Gastroesophageal sphincter (tissue), 4 donors: ENCODE data around the gene UBE2I. TPM values are rescaled to one million over a fixed set of nuclear protein-coding genes. Genes with fewer than 3 reads are reported as not detected.
"Not testable (repeated sequence)": the region's sequence is repeated elsewhere in the genome, so short reads cannot be mapped to it uniquely, and the experiment has no call there.

Experiments
- ATAC-seq: fragments of 150-250 bp; one replicate; pipeline ENCODE4 v1.9.1; 2016; ENCODE audit warnings: mild to moderate bottlenecking, moderate library complexity
- H3K27ac ChIP-seq, 4 donors: fragments of 200-600 bp; sonication (generic) in 3 of 4; 1 replicate in 3 of 4; 2 replicates in 1 of 4; pipeline ENCODE4 v1.5.1; 2016 to 2019
- H3K27me3 ChIP-seq: fragments of 200-600 bp; sonication (generic); one replicate; pipeline ENCODE4 v1.5.1; 2019
- H3K36me3 ChIP-seq, 2 donors: fragments of 200-600 bp; sonication (generic); one replicate each; pipeline ENCODE4 v1.5.1; 2019; ENCODE audit warnings: control low read depth in 1 of 2
- H3K4me1 ChIP-seq, 3 donors: fragments of 200-600 bp; sonication (generic); 1 replicate in 2 of 3; 2 replicates in 1 of 3; pipeline ENCODE4 v1.5.1; 2016 to 2019; ENCODE audit warnings: control low read depth in 2 of 3
- H3K4me3 ChIP-seq, 2 donors: fragments of 200-600 bp; sonication (generic); one replicate each; pipeline ENCODE4 v1.5.1; 2019; ENCODE audit warnings: mild to moderate bottlenecking in 1 of 2, moderate library complexity in 1 of 2
- H3K9me3 ChIP-seq, 3 donors: fragments of 200-600 bp; sonication (generic); one replicate each; pipeline ENCODE4 v1.5.1; 2017 to 2019; ENCODE audit warnings: control low read depth in 2 of 3
- CTCF ChIP-seq, 4 experiments: fragments of 200-600 bp in 2 of 4; fragments of 450-650 bp in 2 of 4; sonication (generic) in 1 of 4; IDR thresholded peaks; one replicate each; pipeline ENCODE4 v1.5.1; 2017 to 2019; ENCODE audit warnings: antibody characterized with exemption in 4 of 4, mild to moderate bottlenecking in 2 of 4, moderate library complexity in 2 of 4
- EP300 ChIP-seq: sonication (generic); formaldehyde crosslinking; IDR thresholded peaks from one replicate; pipeline ENCODE4 v1.6.1; 2017; ENCODE audit warnings: antibody characterized with exemption, mild to moderate bottlenecking
- POLR2A ChIP-seq, 2 donors: fragments of 450-650 bp; IDR thresholded peaks; one replicate each; pipeline ENCODE4 v1.6.1; 2017; ENCODE audit warnings: antibody characterized with exemption in 2 of 2, mild to moderate bottlenecking in 2 of 2, moderate library complexity in 1 of 2
- POLR2AphosphoS5 ChIP-seq: sonication (generic); formaldehyde crosslinking; IDR thresholded peaks from one replicate; pipeline ENCODE4 v1.6.1; 2017; ENCODE audit warnings: antibody characterized with exemption
- WGBS, 2 donors: methylation state at CpG; one replicate each; pipeline ENCODE4 v1.1.5; 2018; ENCODE audit warnings: low coverage in 1 of 2; 5-methylcytosine and 5-hydroxymethylcytosine counted together
- total RNA-seq, 4 donors: library from RNA; depleted of rRNA; stranded (reverse); fragments of >200 nt; gene quantifications; one replicate each; pipeline ENCODE4 v1.1.0, GENCODE V29; 2016

The UBE2I gene
- total RNA-seq, 4 donors from 2014 or later: 53.3 to 95.9 (median 76.9) TPM

- TF ChIP-seq POLR2AphosphoS5: no peak
- TF ChIP-seq CTCF (IDR thresholded peaks at IDR 0.05): no peak
- TF ChIP-seq EP300: no peak
- no peak for TF ChIP-seq POLR2A (IDR thresholded peaks at IDR 0.05)
- ATAC-seq: no peak
- H3K4me1 ChIP-seq: no peaks in the 10 kb centered on the region
- no peak overlapping the region for H3K4me3 ChIP-seq
- WGBS, 2 donors: 80 to 96% methylated on average over 3 to 5 of the region's 13 CpGs
- no peak overlapping the region for H3K27ac ChIP-seq
- no peaks in the 10 kb centered on the region for H3K36me3 ChIP-seq
- H3K27me3 ChIP-seq: peaks cover 68% of the 10 kb centered on the region
- H3K9me3 ChIP-seq: no peaks in the 10 kb centered on the region
Observed at GRCh38 chr16:1265090-1265630, 44.3 kb upstream of the UBE2I start.

- peaks cover 63% of the 10 kb centered on the region for H3K27me3 ChIP-seq
- no peak overlapping the region for H3K27ac ChIP-seq
- no peaks in the 10 kb centered on the region for H3K4me1 ChIP-seq
- no peaks in the 10 kb centered on the region for H3K9me3 ChIP-seq
- TF ChIP-seq POLR2A (IDR thresholded peaks at IDR 0.05) (no peak), POLR2AphosphoS5 (no peak)
- H3K36me3 ChIP-seq: no peaks in the 10 kb centered on the region
- no peak for ATAC-seq
- WGBS, 2 donors: 80 to 100% methylated on average over 1 of the region's 19 CpGs
- H3K4me3 ChIP-seq: no peak overlapping the region
Observed at GRCh38 chr16:1265826-1266225, 43.6 kb upstream of the UBE2I start.

- ATAC-seq, H3K36me3 ChIP-seq, H3K27ac ChIP-seq, H3K9me3 ChIP-seq, H3K4me3 ChIP-seq: not testable (repeated sequence)
- WGBS, 2 donors: 92 to 100% methylated on average over 6 to 7 of the region's 7 CpGs
- Histone ChIP-seq H3K4me1 (peaks cover 0 to 11% (median 3%) of the 10 kb centered on the region in 3 donors), H3K27me3 (peaks cover 64% of the 10 kb centered on the region)
Observed at GRCh38 chr16:1269418-1269817, 40.0 kb upstream of the UBE2I start.

- Histone ChIP-seq H3K4me3 (no peak overlapping the region), H3K4me1 (peaks cover 0 to 11% (median 3%) of the 10 kb centered on the region in 3 donors), H3K9me3 (peaks cover 0 to 8% (median 0%) of the 10 kb centered on the region in 3 donors), H3K36me3 (no peaks in the 10 kb centered on the region), H3K27ac (no peak overlapping the region), H3K27me3 (peaks cover 67% of the 10 kb centered on the region)
- WGBS, 2 donors: 67 to 83% methylated on average over 1 to 7 of the region's 12 CpGs
- no peak for ATAC-seq
- TF ChIP-seq CTCF (IDR thresholded peaks at IDR 0.05) (no peak), EP300 (no peak), POLR2A (IDR thresholded peaks at IDR 0.05) (no peak)
Observed at GRCh38 chr16:1271380-1271723, 38.1 kb upstream of the UBE2I start.

- not testable (repeated sequence) for ATAC-seq
- H3K27me3 ChIP-seq: peaks cover 67% of the 10 kb centered on the region
Observed at GRCh38 chr16:1271724-1272413, 37.6 kb upstream of the UBE2I start.

GRCh38 chr16:1272453-1273198 is 36.8 kb upstream of the UBE2I start:
- no peak for TF ChIP-seq CTCF (IDR thresholded peaks at IDR 0.05)
- no peak for TF ChIP-seq POLR2A (IDR thresholded peaks at IDR 0.05)
- TF ChIP-seq EP300: no peak
- no peak for TF ChIP-seq POLR2AphosphoS5
- Histone ChIP-seq H3K27me3 (peaks cover 75% of the 10 kb centered on the region), H3K4me3 (no peak overlapping the region), H3K9me3 (peaks cover 0 to 8% (median 0%) of the 10 kb centered on the region in 3 donors), H3K36me3 (no peaks in the 10 kb centered on the region), H3K4me1 (peaks cover 0 to 11% (median 3%) of the 10 kb centered on the region in 3 donors), H3K27ac (no peak overlapping the region)
- WGBS, 2 donors: 80 to 85% methylated on average over 4 of the region's 9 CpGs
- ATAC-seq: no peak

More at GRCh38 chr16:1271724-1272413, 37.6 kb upstream of the UBE2I start:
- not testable (repeated sequence) for H3K36me3 ChIP-seq, H3K4me3 ChIP-seq, H3K27ac ChIP-seq, H3K9me3 ChIP-seq
- peaks cover 0 to 11% (median 3%) of the 10 kb centered on the region in 3 donors for H3K4me1 ChIP-seq
- WGBS, 2 donors: 0 to 21% methylated on average over 2 to 11 of the region's 19 CpGs
